ENCODE data around the gene CCDC116.

Gene CCDC116

GRCh38 chr22:21665047-21665851 is 32.7 kb downstream of the CCDC116 start:
- Histone ChIP-seq H4K20me1 (ENCODE audit: insufficient read depth, low read length) (no peaks in the 10 kb centered on the region), H3K79me2 (ENCODE audit: low read length) (peaks cover 17% of the 10 kb centered on the region), H3K9me2 (replicated peaks; ENCODE audit: insufficient read depth, low read length) (no peaks in the 10 kb centered on the region), H3K4me2 (ENCODE audit: low read depth, low read length) (peak overlapping the region; percentile 77; the same call in 1 of the 2 replicates), H3K27ac (ENCODE audit: low read length) (peak overlapping the region; percentile 68; the same call in 1 of the 2 replicates), H3K27me3 (replicated peaks; ENCODE audit: insufficient read depth, low read length) (peaks cover 14% of the 10 kb centered on the region), H3F3A (ENCODE audit: insufficient read depth, low read length) (peaks cover 3% of the 10 kb centered on the region; the same call in 1 of the 2 replicates), H2AFZ (ENCODE audit: low read length) (peak overlapping the region; percentile 74), H3K36me3 (replicated peaks; ENCODE audit: insufficient read depth, low read length) (no peaks in the 10 kb centered on the region), H3K9me3 (replicated peaks; ENCODE audit: insufficient read depth, low read length) (no peaks in the 10 kb centered on the region), H3K4me3 (ENCODE audit: low read length) (peak overlapping the region; percentile 88), H3K4me1 (ENCODE audit: low read length) (no peaks in the 10 kb centered on the region), H3K9ac (ENCODE audit: low read length) (peak overlapping the region; percentile 74; the same call in 1 of the 2 replicates)
- TF ChIP-seq CTCF (IDR thresholded peaks at IDR 0.05; ENCODE audit: low read length) = no peak
- TF ChIP-seq EZH2phosphoT487 (IDR thresholded peaks at IDR 0.05; ENCODE audit: low read length) = no peak
- no peak for DNase-seq

- Histone ChIP-seq H3K79me2 (ENCODE audit: low read length) (peaks cover 17% of the 10 kb centered on the region), H3K4me3 (ENCODE audit: low read length) (peak overlapping the region; percentile 88), H3K4me2 (ENCODE audit: low read depth, low read length) (peak overlapping the region; percentile 77), H3K27ac (ENCODE audit: low read length) (no peak overlapping the region), H3K27me3 (replicated peaks; ENCODE audit: insufficient read depth, low read length) (0 out of 2 replicates have a peak, but pooled peaks cover under 1% of the 10 kb centered on the region), H3F3A (ENCODE audit: insufficient read depth, low read length) (peaks cover 3% of the 10 kb centered on the region; the same call in 1 of the 2 replicates), H3K9me3 (replicated peaks; ENCODE audit: insufficient read depth, low read length) (no peaks in the 10 kb centered on the region), H4K20me1 (ENCODE audit: insufficient read depth, low read length) (no peaks in the 10 kb centered on the region), H3K9ac (ENCODE audit: low read length) (peak overlapping the region; percentile 74; the same call in 1 of the 2 replicates), H3K9me2 (replicated peaks; ENCODE audit: insufficient read depth, low read length) (no peaks in the 10 kb centered on the region), H2AFZ (ENCODE audit: low read length) (no peak overlapping the region), H3K4me1 (ENCODE audit: low read length) (no peaks in the 10 kb centered on the region), H3K36me3 (replicated peaks; ENCODE audit: insufficient read depth, low read length) (no peaks in the 10 kb centered on the region)
- no peak for DNase-seq
- TF ChIP-seq EZH2 (optimal IDR thresholded peaks at IDR 0.05; ENCODE audit: low read depth, low read length) (no peak), EZH2phosphoT487 (IDR thresholded peaks at IDR 0.05; ENCODE audit: low read length) (no peak), CTCF (IDR thresholded peaks at IDR 0.05; ENCODE audit: low read length) (no peak)
Observed at GRCh38 chr22:21666786-21667185, 34.2 kb downstream of the CCDC116 start.

GRCh38 chr22:21669026-21669425 is 36.5 kb downstream of the CCDC116 start:
- H3K9me2 ChIP-seq (replicated peaks; ENCODE audit: insufficient read depth, low read length) = no peaks in the 10 kb centered on the region

More at GRCh38 chr22:21669026-21669425, 36.5 kb downstream of the CCDC116 start:
- DNase-seq = no peak
- Histone ChIP-seq H3K9me3 (replicated peaks; ENCODE audit: insufficient read depth, low read length) (no peaks in the 10 kb centered on the region), H3K36me3 (replicated peaks; ENCODE audit: insufficient read depth, low read length) (no peaks in the 10 kb centered on the region), H3K27ac (ENCODE audit: low read length) (no peak overlapping the region), H4K20me1 (ENCODE audit: insufficient read depth, low read length) (no peaks in the 10 kb centered on the region), H3F3A (ENCODE audit: insufficient read depth, low read length) (peaks cover 3% of the 10 kb centered on the region; the same call in 1 of the 2 replicates), H3K4me1 (ENCODE audit: low read length) (no peaks in the 10 kb centered on the region), H3K9ac (ENCODE audit: low read length) (no peak overlapping the region), H3K4me3 (ENCODE audit: low read length) (no peak overlapping the region), H3K79me2 (ENCODE audit: low read length) (peaks cover 17% of the 10 kb centered on the region), H2AFZ (ENCODE audit: low read length) (no peak overlapping the region), H3K4me2 (ENCODE audit: low read depth, low read length) (no peak overlapping the region), H3K27me3 (replicated peaks; ENCODE audit: insufficient read depth, low read length) (no peaks in the 10 kb centered on the region)
- TF ChIP-seq EZH2 (optimal IDR thresholded peaks at IDR 0.05; ENCODE audit: low read depth, low read length) (no peak), EZH2phosphoT487 (IDR thresholded peaks at IDR 0.05; ENCODE audit: low read length) (no peak), CTCF (IDR thresholded peaks at IDR 0.05; ENCODE audit: low read length) (no peak)

All from MM.1S (cell line).